MM.1S (cell line): ENCODE results near the gene USP30.
A peak's percentile ranks its signal among the peaks of the same experiment; 100 is the strongest.

Experiments
- DNase-seq: peaks from one replicate; pipeline ENCODE4 v3.0.0-alpha.2; 2015
- H2AFZ ChIP-seq: fragments of 300-600 bp; sonication (generic); 2 replicates; pipeline ENCODE4 v1.6.0; 2016; ENCODE audit warnings: antibody characterized with exemption, low read length
- H3F3A ChIP-seq: fragments of 300-600 bp; sonication (generic); 2 replicates; pipeline ENCODE4 v1.6.1; 2016; ENCODE audit warnings: mild to moderate bottlenecking, antibody characterized with exemption, low read length, moderate library complexity, mixed read lengths; ENCODE audit not compliant: insufficient read depth
- H3K27ac ChIP-seq: fragments of 300-600 bp; sonication (generic); 2 replicates; pipeline ENCODE4 v1.5.1; 2016; ENCODE audit warnings: mild to moderate bottlenecking, low read length
- H3K27me3 ChIP-seq: fragments of 300-600 bp; sonication (generic); replicated peaks from 2 replicates; pipeline ENCODE4 v1.6.0; 2016; ENCODE audit warnings: low read length; ENCODE audit not compliant: insufficient read depth
- H3K36me3 ChIP-seq: fragments of 300-600 bp; sonication (generic); replicated peaks from 2 replicates; pipeline ENCODE4 v1.6.1; 2016; ENCODE audit warnings: mild to moderate bottlenecking, low read length, mixed read lengths; ENCODE audit not compliant: insufficient read depth
- H3K4me1 ChIP-seq: fragments of 300-600 bp; sonication (generic); 2 replicates; pipeline ENCODE4 v1.6.1; 2016; ENCODE audit warnings: low read length, mixed read lengths
- H3K4me2 ChIP-seq: fragments of 300-600 bp; sonication (generic); 2 replicates; pipeline ENCODE4 v1.6.0; 2016; ENCODE audit warnings: low read depth, low read length
- H3K4me3 ChIP-seq: fragments of 300-600 bp; sonication (generic); 2 replicates; pipeline ENCODE4 v1.5.1; 2016; ENCODE audit warnings: low read length, mixed read lengths
- H3K79me2 ChIP-seq: fragments of 300-600 bp; sonication (generic); 2 replicates; pipeline ENCODE4 v1.6.1; 2016; ENCODE audit warnings: mixed run types, low read length, mixed read lengths
- H3K9ac ChIP-seq: fragments of 300-600 bp; sonication (generic); 2 replicates; pipeline ENCODE4 v1.6.1; 2016; ENCODE audit warnings: low read length, mixed read lengths
- H3K9me2 ChIP-seq: fragments of 300-600 bp; sonication (generic); replicated peaks from 2 replicates; pipeline ENCODE4 v1.6.1; 2016; ENCODE audit warnings: mild to moderate bottlenecking, low read length, mixed read lengths; ENCODE audit not compliant: insufficient read depth
- H3K9me3 ChIP-seq: fragments of 300-600 bp; sonication (generic); replicated peaks from 2 replicates; pipeline ENCODE4 v1.6.1; 2016; ENCODE audit warnings: mild to moderate bottlenecking, low read length, mixed read lengths; ENCODE audit not compliant: insufficient read depth
- H4K20me1 ChIP-seq: fragments of 300-600 bp; sonication (generic); 2 replicates; pipeline ENCODE4 v1.6.1; 2016; ENCODE audit warnings: mild to moderate bottlenecking, low read length, moderate library complexity, mixed read lengths; ENCODE audit not compliant: insufficient read depth
- CTCF ChIP-seq: fragments of 300-600 bp; sonication (generic); IDR thresholded peaks from 2 replicates; pipeline ENCODE4 v1.5.1; 2016; ENCODE audit warnings: antibody characterized with exemption, low read length, mixed read lengths
- EZH2 ChIP-seq: fragments of 300-600 bp; sonication (generic); optimal IDR thresholded peaks from 2 replicates; pipeline ENCODE3; 2017; ENCODE audit warnings: low read depth, mild to moderate bottlenecking, antibody characterized with exemption, low read length, mixed read lengths
- EZH2phosphoT487 ChIP-seq: fragments of 300-600 bp; sonication (generic); IDR thresholded peaks from 2 replicates; pipeline ENCODE4 v1.6.1; 2018; ENCODE audit warnings: antibody characterized with exemption, low read length

The USP30 gene

GRCh38 chr12:109121346-109121880, 69.0 kb downstream of the USP30 start:
- TF ChIP-seq CTCF = no peak
- TF ChIP-seq EZH2phosphoT487 = no peak
- no peak for TF ChIP-seq EZH2
- Histone ChIP-seq H2AFZ (no peak overlapping the region), H3K4me2 (no peak overlapping the region), H3K4me3 (no peak overlapping the region), H3K9me3 (no peaks in the 10 kb centered on the region), H3K4me1 (peaks cover 18% of the 10 kb centered on the region), H3K9me2 (no peaks in the 10 kb centered on the region), H3K9ac (no peak overlapping the region), H3F3A (no peaks in the 10 kb centered on the region), H4K20me1 (no peaks in the 10 kb centered on the region), H3K36me3 (no peaks in the 10 kb centered on the region), H3K27me3 (no peaks in the 10 kb centered on the region), H3K79me2 (no peaks in the 10 kb centered on the region), H3K27ac (no peak overlapping the region)
- DNase-seq = no peak

GRCh38 chr12:109124878-109125648, 72.7 kb downstream of the USP30 start:
- TF ChIP-seq CTCF (no peak), EZH2 (no peak), EZH2phosphoT487 (no peak)

GRCh38 chr12:109125791-109126190, 73.4 kb downstream of the USP30 start:
- H4K20me1 ChIP-seq = no peaks in the 10 kb centered on the region
- no peak for DNase-seq
- H3K9ac ChIP-seq = no peak overlapping the region
- no peaks in the 10 kb centered on the region for H3K36me3 ChIP-seq
- no peaks in the 10 kb centered on the region for H3F3A ChIP-seq
- H3K27ac ChIP-seq = peak overlapping the region; percentile 20; the same call in 1 of the 2 replicates
- peaks cover 15% of the 10 kb centered on the region for H3K4me1 ChIP-seq
- no peaks in the 10 kb centered on the region for H3K9me2 ChIP-seq
- H3K4me3 ChIP-seq = no peak overlapping the region
- peak overlapping the region; percentile 9; the same call in 1 of the 2 replicates for H3K4me2 ChIP-seq
- no peaks in the 10 kb centered on the region for H3K27me3 ChIP-seq
- TF ChIP-seq CTCF (no peak), EZH2 (no peak), EZH2phosphoT487 (no peak)
- H3K9me3 ChIP-seq = no peaks in the 10 kb centered on the region
- H3K79me2 ChIP-seq = no peaks in the 10 kb centered on the region
- no peak overlapping the region for H2AFZ ChIP-seq

More at GRCh38 chr12:109124878-109125648, 72.7 kb downstream of the USP30 start:
- no peak overlapping the region for H3K9ac ChIP-seq
- H3F3A ChIP-seq = no peaks in the 10 kb centered on the region
- no peak for DNase-seq
- H3K4me1 ChIP-seq = peaks cover 15% of the 10 kb centered on the region
- no peak overlapping the region for H2AFZ ChIP-seq
- peak overlapping the region; percentile 9; the same call in 1 of the 2 replicates for H3K4me2 ChIP-seq
- H4K20me1 ChIP-seq = no peaks in the 10 kb centered on the region
- no peaks in the 10 kb centered on the region for H3K9me3 ChIP-seq
- H3K27ac ChIP-seq = no peak overlapping the region
- H3K4me3 ChIP-seq = no peak overlapping the region
- no peaks in the 10 kb centered on the region for H3K79me2 ChIP-seq
- no peaks in the 10 kb centered on the region for H3K27me3 ChIP-seq
- H3K9me2 ChIP-seq = no peaks in the 10 kb centered on the region
- no peaks in the 10 kb centered on the region for H3K36me3 ChIP-seq
